ENCODE results near the gene TUBGCP2.

The TUBGCP2 gene

DNA sequence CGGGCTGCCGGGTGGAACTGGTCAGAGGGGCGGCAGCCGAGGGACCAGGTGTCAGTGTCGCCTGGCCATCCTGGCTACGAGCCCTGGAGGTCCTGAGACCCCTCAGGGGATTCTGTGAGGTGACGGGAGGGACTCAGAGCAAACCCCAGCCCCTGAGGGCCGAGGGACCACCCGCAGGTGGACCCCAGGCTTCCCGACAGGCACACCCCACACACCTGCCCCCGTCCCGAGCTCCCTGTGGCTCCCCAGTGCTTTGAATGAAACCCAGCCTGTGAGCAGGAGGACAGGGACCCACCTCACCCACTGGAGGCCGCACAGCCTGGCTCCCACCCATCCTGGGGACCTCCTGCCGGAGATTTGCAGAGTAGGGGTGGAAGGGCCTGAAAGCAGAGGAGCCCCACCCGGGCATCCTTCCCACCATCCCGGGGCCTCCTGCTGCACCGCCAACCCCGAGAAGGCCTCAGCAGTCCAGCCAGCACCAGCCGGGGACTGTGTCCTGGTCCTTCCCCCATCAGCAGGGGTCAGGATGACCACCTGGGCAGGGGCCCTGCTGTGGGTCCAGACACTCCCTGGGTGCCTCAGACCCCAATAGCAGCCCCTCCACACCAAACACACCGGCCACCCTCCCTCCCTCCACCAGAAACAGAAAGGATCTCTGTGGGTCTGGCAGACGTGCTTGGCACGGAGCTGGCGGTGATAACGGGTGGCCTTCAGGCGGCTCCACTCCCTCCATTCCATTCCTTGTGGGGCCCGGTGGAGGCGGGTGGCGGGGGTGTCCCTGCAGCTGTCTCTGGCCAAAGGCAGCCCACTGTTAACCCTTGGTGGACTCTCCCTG, 57.1 kb downstream of the TUBGCP2 start:
- POLR2A ChIA-PET, result no interaction called here
- TF ChIP-seq, protein P1, sequence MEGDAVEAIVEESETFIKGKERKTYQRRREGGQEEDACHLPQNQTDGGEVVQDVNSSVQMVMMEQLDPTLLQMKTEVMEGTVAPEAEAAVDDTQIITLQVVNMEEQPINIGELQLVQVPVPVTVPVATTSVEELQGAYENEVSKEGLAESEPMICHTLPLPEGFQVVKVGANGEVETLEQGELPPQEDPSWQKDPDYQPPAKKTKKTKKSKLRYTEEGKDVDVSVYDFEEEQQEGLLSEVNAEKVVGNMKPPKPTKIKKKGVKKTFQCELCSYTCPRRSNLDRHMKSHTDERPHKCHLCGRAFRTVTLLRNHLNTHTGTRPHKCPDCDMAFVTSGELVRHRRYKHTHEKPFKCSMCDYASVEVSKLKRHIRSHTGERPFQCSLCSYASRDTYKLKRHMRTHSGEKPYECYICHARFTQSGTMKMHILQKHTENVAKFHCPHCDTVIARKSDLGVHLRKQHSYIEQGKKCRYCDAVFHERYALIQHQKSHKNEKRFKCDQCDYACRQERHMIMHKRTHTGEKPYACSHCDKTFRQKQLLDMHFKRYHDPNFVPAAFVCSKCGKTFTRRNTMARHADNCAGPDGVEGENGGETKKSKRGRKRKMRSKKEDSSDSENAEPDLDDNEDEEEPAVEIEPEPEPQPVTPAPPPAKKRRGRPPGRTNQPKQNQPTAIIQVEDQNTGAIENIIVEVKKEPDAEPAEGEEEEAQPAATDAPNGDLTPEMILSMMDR (IDR thresholded peaks at IDR 0.05; ENCODE audit: insufficient read depth, low read length, missing control alignments), result no peak
- no peak overlapping the region for H3K4me3 ChIP-seq (ENCODE audit: low read depth, low read length)
- no peak for DNase-seq (ENCODE audit: low read depth, low spot score)
- CTCF ChIA-PET, result no interaction called here

DNA sequence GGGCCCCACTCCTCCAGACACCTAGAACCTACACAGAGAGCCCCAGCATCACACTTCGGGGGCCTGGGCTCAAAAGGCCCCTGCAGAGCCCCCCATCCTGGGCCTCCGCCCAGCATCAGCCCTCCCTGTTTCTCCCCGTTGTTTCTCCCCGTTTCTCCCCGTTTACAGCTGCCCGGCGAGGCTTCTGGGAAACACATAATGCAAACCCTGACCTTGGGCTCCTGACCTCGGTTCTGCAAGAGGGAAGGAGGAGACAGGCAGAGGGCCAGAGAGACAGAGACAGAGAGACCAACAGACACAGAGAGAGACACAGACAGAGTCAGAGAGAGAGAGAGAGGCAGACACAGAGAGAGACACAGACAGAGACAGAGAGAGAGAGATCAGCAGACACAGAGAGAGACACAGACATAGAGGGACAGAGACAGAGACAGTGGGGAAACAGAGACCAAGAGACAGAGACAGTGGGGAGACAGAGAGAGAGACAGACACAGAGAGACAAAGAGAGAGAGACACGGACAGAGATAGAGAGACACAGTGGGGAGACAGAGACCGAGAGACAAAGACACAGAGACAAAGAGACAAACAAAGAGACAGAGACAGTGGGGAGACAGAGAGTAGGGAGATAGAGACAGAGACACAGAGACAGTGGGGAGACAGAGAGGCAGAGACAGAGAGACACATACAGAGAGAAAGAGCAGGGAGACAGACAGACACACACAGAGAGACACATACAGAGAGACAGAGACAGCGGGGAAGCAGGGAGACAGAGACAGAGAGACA, 58.5 kb downstream of the TUBGCP2 start:
- H3K4me3 ChIP-seq (ENCODE audit: low read depth, low read length), result no peak overlapping the region
- CTCF ChIA-PET, result no interaction called here
- DNase-seq (ENCODE audit: low read depth, low spot score), result no peak
- TF ChIP-seq, protein P1 (IDR thresholded peaks at IDR 0.05; ENCODE audit: insufficient read depth, low read length, missing control alignments), result no peak
- POLR2A ChIA-PET, result no interaction called here

DNA sequence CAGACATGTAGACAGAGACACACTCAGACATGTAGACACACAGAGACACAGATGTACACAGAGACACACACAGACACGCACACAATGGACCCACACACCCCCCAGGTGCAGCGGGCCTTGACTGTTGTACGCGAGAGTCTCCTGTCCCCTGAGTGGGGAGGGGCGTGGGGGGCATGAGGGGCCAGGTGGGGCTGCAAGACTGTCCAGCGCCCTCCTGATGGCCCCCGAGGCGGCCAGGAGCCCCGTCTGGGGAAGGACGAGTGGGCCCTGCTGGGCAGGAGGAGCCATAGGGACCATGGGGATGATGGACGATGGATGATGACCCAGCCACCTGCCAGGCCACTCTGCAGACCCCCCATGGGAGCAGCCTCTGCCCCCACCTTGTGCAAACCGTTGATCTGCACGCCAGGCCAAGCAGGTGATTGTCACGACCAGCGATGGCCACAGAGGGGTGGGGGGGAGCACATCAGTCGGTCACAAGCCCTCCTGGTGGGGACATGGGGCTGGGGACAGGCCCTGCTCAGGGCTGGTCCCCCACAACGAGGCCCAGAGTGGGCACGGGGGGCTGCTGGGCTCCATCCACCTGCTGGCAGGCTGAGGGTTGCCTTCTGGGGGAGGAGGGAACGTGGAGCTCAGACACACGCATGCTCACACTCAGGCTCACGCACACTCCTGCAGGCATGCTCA, 59.4 kb downstream of the TUBGCP2 start:
- CTCF ChIA-PET, result no interaction called here

DNA sequence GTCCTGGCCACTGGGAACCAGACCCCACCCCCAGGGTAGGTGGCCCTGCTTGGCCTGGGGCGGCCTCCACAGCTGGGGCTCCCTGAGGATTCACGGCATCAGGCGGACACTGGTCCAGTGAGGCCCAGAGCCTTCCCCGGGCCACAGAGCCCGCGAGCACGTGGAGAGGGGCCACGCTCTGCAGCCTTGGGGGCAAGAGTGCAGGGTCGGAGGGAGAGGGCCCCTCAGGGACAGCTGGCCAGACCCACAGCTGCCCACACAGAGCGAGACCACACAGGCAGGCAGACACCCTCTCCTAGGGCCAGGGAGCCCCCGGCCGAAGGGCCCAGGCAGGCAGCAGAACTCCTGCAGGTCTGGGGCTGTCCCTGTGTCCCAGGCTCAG, 60.3 kb downstream of the TUBGCP2 start:
- ChIA-PET CTCF (no interaction called here), POLR2A (no interaction called here)
- TF ChIP-seq, protein P1 (IDR thresholded peaks at IDR 0.05; ENCODE audit: insufficient read depth, low read length, missing control alignments), result no peak
- DNase-seq (ENCODE audit: low read depth, low spot score), result no peak
- no peak overlapping the region for H3K4me3 ChIP-seq (ENCODE audit: low read depth, low read length)

More for the DNA sequence above, 59.4 kb downstream of the TUBGCP2 start:
- POLR2A ChIA-PET, result no interaction called here
- H3K4me3 ChIP-seq (ENCODE audit: low read depth, low read length), result no peak overlapping the region
- TF ChIP-seq, protein P1 (IDR thresholded peaks at IDR 0.05; ENCODE audit: insufficient read depth, low read length, missing control alignments), result no peak
- no peak for DNase-seq (ENCODE audit: low read depth, low spot score)

DNA sequence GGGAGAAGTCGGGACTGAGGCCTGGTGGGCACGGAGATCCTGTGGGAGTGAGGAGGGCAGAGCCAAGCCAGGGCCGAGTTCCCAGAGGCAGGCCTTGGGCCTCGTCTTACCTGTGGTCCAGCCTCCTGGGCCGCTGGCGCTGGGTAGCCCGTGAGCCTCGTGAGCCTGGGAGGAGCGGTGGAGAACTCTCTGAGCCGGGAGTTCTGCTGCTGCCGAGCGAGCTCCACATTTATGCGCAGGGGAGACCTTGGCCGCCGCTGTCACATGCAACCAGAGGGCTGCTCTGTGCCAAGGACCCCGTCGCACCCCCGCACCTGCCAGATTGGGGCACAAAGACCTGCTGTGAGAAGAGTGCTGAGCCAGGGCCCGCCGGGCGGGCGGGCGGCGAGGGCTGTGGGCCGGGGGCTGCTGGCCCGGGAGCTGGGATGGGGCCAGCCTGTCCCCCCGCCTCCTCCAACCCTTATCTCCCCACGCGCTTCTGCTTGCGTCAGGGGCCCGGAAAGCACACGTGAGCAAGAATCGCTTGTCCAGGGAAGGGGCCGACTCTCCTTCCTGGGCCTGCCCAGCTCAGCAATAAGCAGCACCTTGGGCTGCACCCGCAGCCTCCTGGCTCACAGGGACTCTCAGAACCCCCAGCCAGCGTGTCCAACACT, 60.9 kb downstream of the TUBGCP2 start:
- CTCF ChIA-PET, result no interaction called here
- no peak overlapping the region for H3K4me3 ChIP-seq (ENCODE audit: low read depth, low read length)
- DNase-seq (ENCODE audit: low read depth, low spot score), result no peak
- TF ChIP-seq, protein P1 (IDR thresholded peaks at IDR 0.05; ENCODE audit: insufficient read depth, low read length, missing control alignments), result no peak
- POLR2A ChIA-PET, result no interaction called here

Measured in AG04449 (cell line).